ENCODE data around the gene GCK.

Gene GCK

GRCh38 chr7:44222074-44222473 lies 32.8 kb upstream of the GCK start:
- FAIRE-seq = no peak

GRCh38 chr7:44221231-44221791 lies 32.1 kb upstream of the GCK start:
- FAIRE-seq = no peak

- no peak for FAIRE-seq
Measured at GRCh38 chr7:44220358-44221112, 31.3 kb upstream of the GCK start.

GRCh38 chr7:44220046-44220357 lies 30.8 kb upstream of the GCK start:
- no peak for FAIRE-seq

- no peak for FAIRE-seq
Measured at GRCh38 chr7:44219371-44220045, 30.3 kb upstream of the GCK start.

- FAIRE-seq = no peak
Measured at GRCh38 chr7:44218418-44219201, 29.4 kb upstream of the GCK start.

GRCh38 chr7:44217852-44218402 lies 28.7 kb upstream of the GCK start:
- no peak for FAIRE-seq

- FAIRE-seq = no peak
Measured at GRCh38 chr7:44217223-44217714, 28.0 kb upstream of the GCK start.

GRCh38 chr7:44216521-44217222 lies 27.4 kb upstream of the GCK start:
- no peak for FAIRE-seq

- FAIRE-seq = no peak
Measured at GRCh38 chr7:44216019-44216418, 26.8 kb upstream of the GCK start.

GRCh38 chr7:44215531-44215930 lies 26.3 kb upstream of the GCK start:
- no peak for FAIRE-seq

GRCh38 chr7:44213877-44214388 lies 24.7 kb upstream of the GCK start:
- FAIRE-seq = no peak

GRCh38 chr7:44213206-44213876 lies 24.1 kb upstream of the GCK start:
- no peak for FAIRE-seq

- FAIRE-seq = no peak
Measured at GRCh38 chr7:44212581-44213184, 23.4 kb upstream of the GCK start.

- no peak for FAIRE-seq
Measured at GRCh38 chr7:44212018-44212417, 22.8 kb upstream of the GCK start.

GRCh38 chr7:44211126-44211675 lies 22.0 kb upstream of the GCK start:
- FAIRE-seq = no peak

GRCh38 chr7:44210107-44210506 lies 20.9 kb upstream of the GCK start:
- FAIRE-seq = no peak

GRCh38 chr7:44208085-44208484 lies 18.8 kb upstream of the GCK start:
- no peak for FAIRE-seq

- FAIRE-seq = no peak
Measured at GRCh38 chr7:44206008-44206407, 16.8 kb upstream of the GCK start.

GRCh38 chr7:44201813-44202212 lies 12.6 kb upstream of the GCK start:
- no peak for FAIRE-seq
